HTR-8/SVneo (cell line): ENCODE data around the gene BAIAP2.
A peak's percentile ranks its signal among the peaks of the same experiment; 100 is the strongest.

Experiments
- DNase-seq: peaks from one replicate; pipeline ENCODE4 v3.0.0; 2011; ENCODE audit warnings: low spot score, mixed read lengths; ENCODE audit not compliant: insufficient read length
- FAIRE-seq: peaks from 2 replicates; lab custom pipeline; 2011; peaks lifted over from hg19 to GRCh38; lab: Jason Lieb, UNC

The BAIAP2 gene

GRCh38 chr17:81100668-81101067 is 65.7 kb downstream of the BAIAP2 start:
- FAIRE-seq (no peak), DNase-seq (no peak)

DNA sequence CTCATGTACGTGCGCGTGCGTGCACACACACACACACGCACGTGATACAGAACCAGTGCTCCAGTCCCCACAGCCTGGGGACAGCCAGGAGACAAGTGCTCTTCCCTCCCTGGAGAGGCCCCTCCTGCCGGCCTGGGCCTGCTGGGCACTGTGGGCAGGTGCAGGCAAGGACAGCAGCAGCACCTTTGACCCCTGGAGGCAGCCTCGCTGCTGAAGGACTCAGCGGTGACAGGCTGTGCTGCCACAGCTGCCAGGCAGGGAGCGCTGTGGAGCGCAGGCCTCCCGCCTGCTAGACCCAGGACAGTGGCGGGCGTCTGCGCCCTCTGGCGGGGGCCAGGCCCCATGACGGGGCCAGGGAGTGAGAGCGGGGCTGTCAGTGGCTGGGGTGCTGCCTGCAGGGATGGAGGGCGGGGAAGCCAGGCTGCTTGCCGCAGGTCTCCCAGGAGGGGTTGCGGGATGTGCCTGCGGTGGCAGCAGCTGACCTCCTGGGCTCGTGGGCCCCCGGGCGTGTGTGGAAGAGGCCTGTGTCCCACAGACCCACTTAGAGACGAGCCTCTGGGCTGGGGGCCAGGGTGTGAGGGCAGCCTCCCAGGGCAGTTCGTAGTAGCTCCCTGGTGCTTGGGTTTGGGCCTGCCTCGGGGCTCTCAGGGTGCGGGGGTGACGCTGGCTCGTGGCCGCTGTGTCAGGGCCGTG is 66.8 kb downstream of the BAIAP2 start:
- DNase-seq = peak; percentile 86
- peak; percentile 97 for FAIRE-seq

DNA sequence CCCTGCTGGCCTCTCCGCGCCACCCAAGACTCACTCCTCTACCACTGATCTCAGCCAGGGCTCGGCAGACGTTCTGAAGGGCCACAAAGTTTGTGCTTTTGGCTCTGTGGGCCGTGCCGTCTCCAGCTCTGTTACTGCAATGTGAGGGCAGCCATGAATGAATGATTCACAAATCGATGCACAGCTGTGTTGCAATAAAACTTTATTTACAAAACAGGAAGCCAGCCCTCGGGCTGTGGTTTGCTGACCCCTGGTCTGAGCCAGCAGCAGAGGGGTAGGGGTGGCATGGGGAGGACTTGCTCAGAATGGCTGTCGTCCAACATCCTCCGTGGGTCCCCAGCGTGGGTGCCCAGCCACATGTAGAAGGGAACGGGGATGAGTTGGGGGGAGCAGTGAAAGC is 67.4 kb downstream of the BAIAP2 start:
- FAIRE-seq = no peak

GRCh38 chr17:81102869-81103268 is 67.9 kb downstream of the BAIAP2 start:
- DNase-seq (no peak), FAIRE-seq (no peak)

More for the DNA sequence above, 67.4 kb downstream of the BAIAP2 start:
- no peak for DNase-seq

DNA sequence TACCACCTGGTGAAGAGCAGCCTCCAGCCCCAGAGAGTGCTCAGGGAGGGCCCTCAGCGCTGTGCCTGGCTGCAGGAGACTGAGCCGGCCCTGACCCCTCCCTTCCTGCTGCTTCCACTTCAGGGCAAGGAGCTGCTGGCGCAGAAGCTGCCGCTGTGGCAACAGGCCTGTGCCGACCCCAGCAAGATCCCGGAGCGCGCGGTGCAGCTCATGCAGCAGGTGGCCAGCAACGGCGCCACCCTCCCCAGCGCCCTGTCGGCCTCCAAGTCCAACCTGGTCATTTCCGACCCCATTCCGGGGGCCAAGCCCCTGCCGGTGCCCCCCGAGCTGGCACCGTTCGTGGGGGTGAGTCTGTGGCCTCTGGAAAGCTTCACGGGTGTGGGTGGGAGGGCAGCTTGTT is 68.4 kb downstream of the BAIAP2 start:
- no peak for FAIRE-seq

DNA sequence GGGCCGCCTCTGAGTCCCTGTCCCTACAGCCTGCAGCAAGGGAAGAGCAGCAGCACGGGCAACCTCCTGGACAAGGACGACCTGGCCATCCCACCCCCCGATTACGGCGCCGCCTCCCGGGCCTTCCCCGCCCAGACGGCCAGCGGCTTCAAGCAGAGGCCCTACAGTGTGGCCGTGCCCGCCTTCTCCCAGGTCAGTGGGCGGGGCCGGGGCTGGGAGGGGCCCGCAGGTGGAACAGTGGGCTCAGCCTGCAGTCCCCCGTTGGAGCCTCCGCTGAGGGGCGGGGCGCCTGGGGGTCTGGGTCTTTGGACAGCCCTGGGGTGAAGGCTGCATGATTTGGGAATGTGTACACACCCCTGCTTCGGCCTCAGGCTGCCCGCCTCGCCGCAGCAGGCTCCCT is 71.8 kb downstream of the BAIAP2 start:
- no peak for FAIRE-seq
- no peak for DNase-seq

More for the DNA sequence above, 68.4 kb downstream of the BAIAP2 start:
- no peak for DNase-seq

GRCh38 chr17:81108220-81108619 is 73.3 kb downstream of the BAIAP2 start:
- DNase-seq (no peak), FAIRE-seq (no peak)

DNA sequence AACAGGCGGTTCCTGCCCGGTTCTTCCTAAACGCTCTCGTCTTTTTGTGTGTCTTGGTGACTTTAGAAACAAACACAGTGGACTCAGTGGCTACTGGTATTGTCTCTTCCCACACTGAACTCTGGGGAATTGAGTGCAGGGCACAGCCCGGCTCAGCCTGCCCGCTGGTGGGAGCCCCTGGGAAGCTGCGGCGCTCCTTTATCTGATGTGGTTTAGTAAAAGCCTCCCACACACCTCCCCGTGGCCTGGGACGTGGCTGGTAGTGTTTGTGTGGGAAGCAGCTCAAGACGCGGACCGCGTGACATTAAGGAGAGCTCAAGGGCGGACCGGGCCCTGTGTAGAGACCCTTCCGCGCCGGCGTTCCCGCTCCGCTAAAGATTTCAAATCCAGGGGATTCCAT is 75.0 kb downstream of the BAIAP2 start:
- FAIRE-seq (no peak), DNase-seq (no peak)

GRCh38 chr17:81110488-81111040 is 75.6 kb downstream of the BAIAP2 start:
- DNase-seq = no peak
- FAIRE-seq = no peak

DNA sequence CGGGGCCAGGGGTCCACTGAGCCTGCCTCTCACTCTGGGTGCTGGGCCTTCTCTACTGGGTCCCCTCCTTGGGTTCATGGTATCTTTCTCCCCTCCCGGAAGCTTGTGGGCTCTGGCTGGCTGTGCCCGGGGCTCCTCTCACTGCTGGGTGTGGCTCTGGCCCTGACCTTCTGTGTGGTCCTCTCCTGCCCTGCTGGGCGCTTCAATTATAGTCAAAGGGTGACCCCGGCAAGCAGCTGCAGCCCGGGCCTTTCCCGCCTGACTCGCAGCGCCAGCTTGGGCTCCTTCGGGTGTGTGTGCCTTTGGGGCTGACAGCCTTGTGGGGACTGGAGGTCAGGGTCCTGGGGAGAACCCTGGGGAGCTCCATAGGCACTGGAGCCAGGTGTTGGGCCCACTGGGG is 76.1 kb downstream of the BAIAP2 start:
- no peak for FAIRE-seq

DNA sequence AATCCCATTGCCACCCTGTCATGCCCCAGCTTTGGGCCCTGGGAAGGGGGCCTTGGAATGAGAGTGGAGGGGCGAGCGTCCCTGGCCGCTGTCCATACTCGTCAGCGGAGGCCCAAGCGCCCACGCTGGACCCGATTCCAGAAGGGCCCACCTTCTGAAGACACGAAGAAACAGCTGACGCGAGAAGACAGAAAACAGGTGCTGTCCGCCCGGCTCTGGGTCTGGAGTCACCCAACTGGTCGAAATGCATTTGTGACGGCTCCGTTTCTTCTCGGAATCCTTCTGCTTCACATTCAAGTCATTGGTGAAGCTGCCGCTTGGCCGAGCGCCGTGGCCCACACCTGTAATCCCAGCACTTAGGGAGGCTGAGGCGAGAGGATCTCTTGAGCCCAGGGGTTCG is 77.5 kb downstream of the BAIAP2 start:
- no peak for FAIRE-seq
- no peak for DNase-seq

More for the DNA sequence above, 76.1 kb downstream of the BAIAP2 start:
- no peak for DNase-seq

GRCh38 chr17:81113158-81113724 is 78.3 kb downstream of the BAIAP2 start:
- FAIRE-seq (no peak), DNase-seq (no peak)

DNA sequence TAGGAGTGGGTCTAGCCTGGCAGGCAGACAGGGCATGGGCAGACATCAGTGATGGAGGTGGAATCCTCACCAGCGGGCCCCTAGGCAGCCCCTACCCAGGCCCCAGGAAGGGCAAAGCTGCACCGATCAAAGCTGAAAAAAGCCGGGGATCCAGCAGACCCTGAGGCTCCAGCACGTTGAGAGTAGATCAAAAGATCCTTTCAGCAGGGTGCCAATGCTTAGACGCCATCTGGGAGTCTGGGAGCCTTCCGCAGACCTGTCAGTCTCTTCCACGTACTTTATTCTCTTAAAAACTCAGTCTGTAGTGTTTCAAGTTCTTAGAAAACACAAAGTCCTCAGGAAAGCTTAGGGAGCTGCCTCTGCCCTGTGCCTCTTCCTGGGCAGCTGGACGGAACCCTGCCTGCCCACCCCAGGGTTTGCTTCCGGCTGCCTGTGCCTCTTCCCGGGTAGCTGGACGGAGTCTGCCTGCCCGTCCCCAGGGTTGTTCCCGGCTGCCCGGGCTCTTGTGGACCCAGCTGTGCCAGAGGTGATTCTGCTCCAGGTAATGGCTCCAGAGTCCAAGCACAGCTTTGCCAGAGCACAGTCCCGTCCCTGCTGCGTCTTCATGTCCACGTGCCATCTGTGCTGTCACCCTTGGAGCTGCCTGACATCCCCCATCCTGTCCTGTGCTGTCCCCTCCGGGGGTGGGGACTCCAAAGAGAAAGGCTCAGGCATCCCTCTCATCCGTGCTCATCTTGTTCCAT is 79.6 kb downstream of the BAIAP2 start:
- DNase-seq (no peak), FAIRE-seq (no peak)

- FAIRE-seq (no peak), DNase-seq (no peak)
Observed at GRCh38 chr17:81115219-81115618, 80.3 kb downstream of the BAIAP2 start.

GRCh38 chr17:81115749-81116464 is 81.0 kb downstream of the BAIAP2 start:
- no peak for FAIRE-seq
- no peak for DNase-seq

- DNase-seq (no peak), FAIRE-seq (no peak)
Observed at GRCh38 chr17:81116704-81117103, 81.8 kb downstream of the BAIAP2 start.

GRCh38 chr17:81117672-81118198 is 82.8 kb downstream of the BAIAP2 start:
- FAIRE-seq = no peak
- DNase-seq = no peak

DNA sequence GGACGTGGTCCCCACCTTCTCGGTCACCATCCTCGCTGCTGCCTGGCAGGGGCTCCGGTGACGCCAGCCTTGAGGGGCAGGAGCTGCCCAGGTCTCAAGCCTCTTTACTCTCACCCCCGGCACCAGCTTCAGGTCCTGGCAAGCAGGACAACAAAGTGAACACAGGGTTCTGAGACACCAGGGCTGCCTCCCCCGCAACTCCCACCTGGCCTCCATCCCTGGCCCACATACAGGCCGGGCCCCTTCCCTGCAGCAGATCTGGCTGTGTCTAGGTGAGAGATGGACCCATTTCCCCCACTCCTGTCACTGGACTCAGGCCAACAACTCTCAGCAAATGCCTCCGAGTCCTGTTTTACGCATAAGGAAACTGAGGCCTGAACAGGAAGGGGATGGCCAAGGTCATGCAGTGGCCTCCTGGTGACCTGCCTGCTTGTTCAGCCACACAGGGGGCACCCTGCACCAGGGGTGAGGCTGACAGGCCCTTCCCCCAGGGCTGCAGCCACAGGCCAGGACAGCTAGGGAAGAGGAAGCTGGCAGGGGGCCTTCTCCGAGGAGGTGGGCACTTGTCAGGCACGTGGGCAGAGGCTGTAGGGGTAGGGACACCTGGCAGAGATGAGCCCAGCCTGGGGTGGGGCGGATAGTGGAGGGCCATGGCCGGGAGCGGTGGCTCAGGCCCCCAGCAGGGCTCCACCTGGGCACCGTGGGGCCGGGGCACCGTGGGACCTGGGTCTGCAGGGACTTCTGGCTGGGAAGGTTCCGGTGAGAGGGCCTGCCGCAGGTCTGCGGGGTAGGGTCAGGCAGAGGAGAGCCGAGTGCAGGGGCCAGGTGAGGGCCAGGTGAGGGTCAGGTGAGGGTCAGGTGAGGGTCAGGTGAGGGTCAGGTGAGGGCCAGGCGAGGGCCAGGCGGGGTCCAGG is 83.6 kb downstream of the BAIAP2 start:
- DNase-seq (no peak), FAIRE-seq (no peak)
